Right atrium auricular region (tissue), 2 donors: ENCODE measurements around the gene C11orf24. TPM values are rescaled to one million over a fixed set of nuclear protein-coding genes. Genes with fewer than 3 reads are reported as not detected.
"Not testable (repeated sequence)": the region's sequence is repeated elsewhere in the genome, so short reads cannot be mapped to it uniquely, and the experiment has no call there.

Source experiments
- DNase-seq: peaks from one replicate; pipeline ENCODE4 v3.0.0-alpha.2; 2019; ENCODE audit warnings: low spot score
- H3K27ac ChIP-seq, 2 donors: fragments of 200-600 bp; sonication (generic); 1 replicate in 1 of 2; 2 replicates in 1 of 2; pipeline ENCODE4 v1.5.1; 2016 to 2019
- H3K27me3 ChIP-seq, 2 donors: fragments of 200-600 bp; sonication (generic); one replicate each; pipeline versions ENCODE4 v1.5.1 to v1.6.0; 2017 to 2019
- H3K36me3 ChIP-seq: fragments of 200-600 bp; sonication (generic); one replicate; pipeline ENCODE4 v1.5.1; 2016
- H3K4me1 ChIP-seq, 2 donors: fragments of 200-600 bp; sonication (generic); one replicate each; pipeline versions ENCODE4 v1.5.1 to v1.6.0; 2017 to 2019
- H3K4me3 ChIP-seq, 2 donors: fragments of 200-600 bp; sonication (generic); 1 replicate in 1 of 2; 2 replicates in 1 of 2; pipeline ENCODE4 v1.5.1; 2017 to 2019; ENCODE audit warnings: mild to moderate bottlenecking in 1 of 2, moderate library complexity in 1 of 2
- H3K9me3 ChIP-seq, 2 donors: fragments of 200-600 bp; sonication (generic); one replicate each; pipeline ENCODE4 v1.5.1; 2019
- total RNA-seq, 2 donors: library from RNA; depleted of rRNA; stranded (reverse); fragments of >200 nt; gene quantifications; one replicate each; pipeline ENCODE4 v1.1.0, GENCODE V29; 2016
- TF ChIP-seq, protein P1 (sequence below), 2 donors: fragments of 200-600 bp; sonication (generic); IDR thresholded peaks; one replicate each; pipeline ENCODE4 v1.5.1; 2019; ENCODE audit warnings: antibody characterized with exemption in 2 of 2

C11orf24 gene
- total RNA-seq, 2 donors from 2014 or later: 20.4 to 21.3 TPM

- no peak overlapping the region for H3K27ac ChIP-seq
- TF ChIP-seq, protein P1, sequence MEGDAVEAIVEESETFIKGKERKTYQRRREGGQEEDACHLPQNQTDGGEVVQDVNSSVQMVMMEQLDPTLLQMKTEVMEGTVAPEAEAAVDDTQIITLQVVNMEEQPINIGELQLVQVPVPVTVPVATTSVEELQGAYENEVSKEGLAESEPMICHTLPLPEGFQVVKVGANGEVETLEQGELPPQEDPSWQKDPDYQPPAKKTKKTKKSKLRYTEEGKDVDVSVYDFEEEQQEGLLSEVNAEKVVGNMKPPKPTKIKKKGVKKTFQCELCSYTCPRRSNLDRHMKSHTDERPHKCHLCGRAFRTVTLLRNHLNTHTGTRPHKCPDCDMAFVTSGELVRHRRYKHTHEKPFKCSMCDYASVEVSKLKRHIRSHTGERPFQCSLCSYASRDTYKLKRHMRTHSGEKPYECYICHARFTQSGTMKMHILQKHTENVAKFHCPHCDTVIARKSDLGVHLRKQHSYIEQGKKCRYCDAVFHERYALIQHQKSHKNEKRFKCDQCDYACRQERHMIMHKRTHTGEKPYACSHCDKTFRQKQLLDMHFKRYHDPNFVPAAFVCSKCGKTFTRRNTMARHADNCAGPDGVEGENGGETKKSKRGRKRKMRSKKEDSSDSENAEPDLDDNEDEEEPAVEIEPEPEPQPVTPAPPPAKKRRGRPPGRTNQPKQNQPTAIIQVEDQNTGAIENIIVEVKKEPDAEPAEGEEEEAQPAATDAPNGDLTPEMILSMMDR (IDR thresholded peaks at IDR 0.05): no peak
- no peaks in the 10 kb centered on the region for H3K36me3 ChIP-seq
- H3K4me1 ChIP-seq: peaks cover 0 to 13% of the 10 kb centered on the region in 2 donors
- no peak overlapping the region for H3K4me3 ChIP-seq
- DNase-seq: no peak
- H3K27me3 ChIP-seq: no peaks in the 10 kb centered on the region
- no peaks in the 10 kb centered on the region for H3K9me3 ChIP-seq
These were observed 17.4 kb downstream of the C11orf24 start for GRCh38 chr11:68254421-68254820.

GRCh38 chr11:68251765-68252164, 20.0 kb downstream of the C11orf24 start:
- H3K9me3 ChIP-seq: no peaks in the 10 kb centered on the region
- H3K36me3 ChIP-seq: no peaks in the 10 kb centered on the region
- TF ChIP-seq, protein P1 (IDR thresholded peaks at IDR 0.05): no peak
- H3K27ac ChIP-seq: no peak overlapping the region
- no peak overlapping the region for H3K4me3 ChIP-seq
- H3K4me1 ChIP-seq: peaks cover 0 to 3% of the 10 kb centered on the region in 2 donors
- DNase-seq: no peak
- no peaks in the 10 kb centered on the region for H3K27me3 ChIP-seq

GRCh38 chr11:68244912-68245311, 26.9 kb downstream of the C11orf24 start:
- H3K4me1 ChIP-seq, DNase-seq, H3K36me3 ChIP-seq, H3K27ac ChIP-seq, H3K9me3 ChIP-seq, H3K27me3 ChIP-seq, H3K4me3 ChIP-seq: not testable (repeated sequence)

- H3K9me3 ChIP-seq, H3K27ac ChIP-seq, H3K27me3 ChIP-seq, DNase-seq, H3K36me3 ChIP-seq, H3K4me3 ChIP-seq, H3K4me1 ChIP-seq: not testable (repeated sequence)
These were observed 27.9 kb downstream of the C11orf24 start for GRCh38 chr11:68243847-68244246.

DNA sequence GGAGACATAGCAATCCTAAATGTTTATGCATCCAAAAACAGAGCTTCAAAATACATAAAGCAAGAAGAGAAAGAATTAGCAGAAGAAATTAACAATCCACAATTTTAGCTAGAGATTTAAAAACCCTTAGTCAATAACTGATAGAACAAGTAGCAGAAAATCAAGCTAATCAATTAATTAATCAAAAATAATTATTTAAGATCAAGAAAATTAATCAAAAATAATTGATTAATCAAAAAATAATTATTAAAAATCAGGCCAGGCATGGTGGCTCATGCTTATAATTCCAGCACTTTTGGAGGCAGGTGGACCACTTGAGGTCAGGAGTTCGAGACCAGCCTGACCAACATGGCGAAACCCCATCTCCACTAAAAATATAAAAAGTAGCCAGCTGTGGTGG, 29.2 kb downstream of the C11orf24 start:
- TF ChIP-seq, protein P1 (IDR thresholded peaks at IDR 0.05): no peak
- Histone ChIP-seq H3K4me1 (no peaks in the 10 kb centered on the region), H3K4me3 (no peak overlapping the region), H3K27ac (no peak overlapping the region), H3K36me3 (no peaks in the 10 kb centered on the region), H3K9me3 (peaks cover 0 to 8% of the 10 kb centered on the region in 2 donors), H3K27me3 (no peaks in the 10 kb centered on the region)
- no peak for DNase-seq

GRCh38 chr11:68231621-68232020, 40.2 kb downstream of the C11orf24 start:
- TF ChIP-seq, protein P1 (IDR thresholded peaks at IDR 0.05): no peak
- H3K4me3 ChIP-seq: no peak overlapping the region
- H3K36me3 ChIP-seq: no peaks in the 10 kb centered on the region
- H3K9me3 ChIP-seq: no peaks in the 10 kb centered on the region
- H3K4me1 ChIP-seq: no peaks in the 10 kb centered on the region
- no peak overlapping the region for H3K27ac ChIP-seq
- no peaks in the 10 kb centered on the region for H3K27me3 ChIP-seq
- DNase-seq: no peak

DNA sequence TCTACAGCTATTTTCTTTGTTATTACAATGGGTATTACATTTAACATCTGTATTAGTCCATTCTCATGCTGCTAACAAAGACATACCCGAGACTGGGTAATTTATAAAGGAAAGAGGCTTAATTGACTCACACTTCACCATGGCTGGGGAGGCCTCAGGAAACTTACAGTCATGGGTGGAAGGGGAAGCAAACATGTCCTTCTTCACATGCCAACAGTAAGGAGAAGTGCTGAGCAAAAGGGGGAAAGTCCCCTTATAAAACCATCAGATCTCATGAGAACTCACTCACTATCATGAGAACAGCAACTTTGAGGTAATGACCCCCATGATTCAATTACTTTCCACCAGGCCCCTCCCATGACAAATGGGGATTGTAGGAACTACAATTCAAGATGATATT, 42.2 kb downstream of the C11orf24 start:
- no peak for DNase-seq
- TF ChIP-seq, protein P1 (IDR thresholded peaks at IDR 0.05): no peak
- Histone ChIP-seq H3K9me3 (no peaks in the 10 kb centered on the region), H3K4me1 (no peaks in the 10 kb centered on the region), H3K27me3 (no peaks in the 10 kb centered on the region), H3K36me3 (no peaks in the 10 kb centered on the region), H3K27ac (no peak overlapping the region), H3K4me3 (no peak overlapping the region)
